ENCODE results near the gene SYCP1. TPM values are rescaled to one million over a fixed set of nuclear protein-coding genes. Genes with fewer than 3 reads are reported as not detected.

SYCP1 gene
- total and polyA plus RNA-seq, 2 donors (not counting 1 experiment from before 2014, with no cell fraction given), result not detected

GRCh38 chr1:115035652-115036051, 181.0 kb downstream of the SYCP1 start:
- intact Hi-C loops (cut with micrococcal nuclease), result no loop called here
- H3K9me3 Mint-ChIP-seq (ENCODE audit: insufficient read depth), result no peaks in the 10 kb centered on the region
- no peak overlapping the region for H3K27ac ChIP-seq (ENCODE audit: low read length in 2 of 2)
- no peak overlapping the region for H3K4me2 ChIP-seq (replicated peaks; ENCODE audit: low read depth, low read length, poor library complexity, severe bottlenecking)
- no peaks in the 10 kb centered on the region for H3K9me3 ChIP-seq (ENCODE audit: control extremely low read depth in 1 of 3, control insufficient read depth in 2 of 3, insufficient read depth in 1 of 3, low read length in 2 of 3)
- DNase-seq (no peak), ATAC-seq (ENCODE audit: low read depth) (no peak)
- no peak overlapping the region for H3K4me3 Mint-ChIP-seq
- H3K9ac ChIP-seq (ENCODE audit: low read length), result no peak overlapping the region
- peaks cover 0 to 4% (median 1%) of the 10 kb centered on the region in 4 experiments for H3K27me3 ChIP-seq (replicated peaks in 1 of 4; ENCODE audit: control extremely low read depth in 1 of 4, control insufficient read depth in 3 of 4, insufficient read depth in 4 of 4, low read length in 3 of 4)
- H3K4me1 Mint-ChIP-seq, result no peaks in the 10 kb centered on the region
- no peak overlapping the region for H3K4me3 ChIP-seq (ENCODE audit: control extremely low read depth in 1 of 5, extremely low read depth in 1 of 5, insufficient read depth in 1 of 5, low read depth in 2 of 5, low read length in 4 of 5)
- no peaks in the 10 kb centered on the region for H3K79me2 ChIP-seq (ENCODE audit: control insufficient read depth, insufficient read depth, low read length)
- H3K36me3 ChIP-seq (replicated peaks in 1 of 2; ENCODE audit: control extremely low read depth in 1 of 2, control insufficient read depth in 1 of 2, extremely low read depth in 1 of 2, insufficient read depth in 2 of 2, low read length in 1 of 2), result no peaks in the 10 kb centered on the region
- H3K27ac Mint-ChIP-seq, result no peak overlapping the region
- no CpG with 5 or more reads among the region's 1 CpG for WGBS (ENCODE audit: insufficient coverage)
- no peaks in the 10 kb centered on the region for H3K4me1 ChIP-seq (ENCODE audit: control insufficient read depth in 2 of 2, insufficient read depth in 2 of 2, low read length in 2 of 2)
- CTCF ChIA-PET, result interaction anchor here (0.7 to 1.2 kb wide), 2 partner anchors 17 to 19 kb away, joined by 3 read pairs; no protein-coding TSS in a partner anchor
- POLR2A ChIA-PET, result no interaction called here
- H2AFZ ChIP-seq (ENCODE audit: insufficient read depth, low read depth, low read length, poor library complexity, severe bottlenecking), result no peak overlapping the region
- no peak for TF ChIP-seq CTCF (IDR thresholded peaks at IDR 0.05)
- no peak for TF ChIP-seq EZH2 (IDR thresholded peaks at IDR 0.05; ENCODE audit: borderline replicate concordance, insufficient read depth, low read depth, low read length, poor library complexity, severe bottlenecking)
- peaks cover 9% of the 10 kb centered on the region for H3K27me3 Mint-ChIP-seq
- H4K20me1 ChIP-seq (ENCODE audit: control insufficient read depth, insufficient read depth, low read length, poor library complexity, severe bottlenecking), result no peaks in the 10 kb centered on the region

GRCh38 chr1:115036814-115037507, 182.3 kb downstream of the SYCP1 start:
- H3K4me1 Mint-ChIP-seq, result no peaks in the 10 kb centered on the region
- no peaks in the 10 kb centered on the region for H3K9me3 Mint-ChIP-seq (ENCODE audit: insufficient read depth)
- no peak overlapping the region for H3K4me3 ChIP-seq (ENCODE audit: control extremely low read depth in 1 of 5, extremely low read depth in 1 of 5, insufficient read depth in 1 of 5, low read depth in 2 of 5, low read length in 4 of 5)
- TF ChIP-seq EZH2 (IDR thresholded peaks at IDR 0.05; ENCODE audit: borderline replicate concordance, insufficient read depth, low read depth, low read length, poor library complexity, severe bottlenecking) (no peak), CTCF (IDR thresholded peaks at IDR 0.05) (no peak)
- H3K9me3 ChIP-seq (ENCODE audit: control extremely low read depth in 1 of 3, control insufficient read depth in 2 of 3, insufficient read depth in 1 of 3, low read length in 2 of 3), result no peaks in the 10 kb centered on the region
- ATAC-seq (ENCODE audit: low read depth), result no peak
- ChIA-PET POLR2A (no interaction called here), CTCF (no interaction called here)
- intact Hi-C loops (cut with micrococcal nuclease), result no loop called here
- no peak overlapping the region for H3K27ac ChIP-seq (ENCODE audit: low read length in 2 of 2)
- no peak for DNase-seq
- H2AFZ ChIP-seq (ENCODE audit: insufficient read depth, low read depth, low read length, poor library complexity, severe bottlenecking), result no peak overlapping the region
- H3K4me3 Mint-ChIP-seq, result no peak overlapping the region
- H3K4me2 ChIP-seq (replicated peaks; ENCODE audit: low read depth, low read length, poor library complexity, severe bottlenecking), result no peak overlapping the region
- H3K79me2 ChIP-seq (ENCODE audit: control insufficient read depth, insufficient read depth, low read length), result no peaks in the 10 kb centered on the region
- no peaks in the 10 kb centered on the region for H3K36me3 ChIP-seq (replicated peaks in 1 of 2; ENCODE audit: control extremely low read depth in 1 of 2, control insufficient read depth in 1 of 2, extremely low read depth in 1 of 2, insufficient read depth in 2 of 2, low read length in 1 of 2)
- H3K27me3 Mint-ChIP-seq, result peaks cover 5% of the 10 kb centered on the region
- H3K4me1 ChIP-seq (ENCODE audit: control insufficient read depth in 2 of 2, insufficient read depth in 2 of 2, low read length in 2 of 2), result no peaks in the 10 kb centered on the region
- H4K20me1 ChIP-seq (ENCODE audit: control insufficient read depth, insufficient read depth, low read length, poor library complexity, severe bottlenecking), result no peaks in the 10 kb centered on the region
- H3K9ac ChIP-seq (ENCODE audit: low read length), result no peak overlapping the region
- 71% methylated on average over 2 of the region's 4 CpGs for WGBS (ENCODE audit: insufficient coverage)
- no peak overlapping the region for H3K27ac Mint-ChIP-seq
- peaks cover 0 to 4% (median 0%) of the 10 kb centered on the region in 4 experiments for H3K27me3 ChIP-seq (replicated peaks in 1 of 4; ENCODE audit: control extremely low read depth in 1 of 4, control insufficient read depth in 3 of 4, insufficient read depth in 4 of 4, low read length in 3 of 4)

All from B cell (primary cell).